Heart left ventricle (tissue), 13 donors: ENCODE results near the gene FOCAD.

ENCODE experiments used
- POLR2A ChIP-seq, 2 donors: fragments of 450-650 bp; IDR thresholded peaks; one replicate each; pipeline ENCODE4 v1.6.1; 2017; ENCODE audit warnings: antibody characterized with exemption in 2 of 2, mild to moderate bottlenecking in 2 of 2, moderate library complexity in 2 of 2
- TF ChIP-seq, protein P1 (sequence below), 12 donors: fragments of 200-600 bp; sonication (generic) in 4 of 12; IDR thresholded peaks; one replicate each; pipeline versions ENCODE4 v1.5.0 to v1.8.0; 2018 to 2022; ENCODE audit warnings: antibody characterized with exemption in 12 of 12, mild to moderate bottlenecking in 5 of 12
- donor health status: ischemic (EF 13 %, LVEDD 7.1; RV severe dilation, severe dysfunction).
- donor health status: DM: no; HTN: yes; CAD: no.
- donor health status: DM: no; HTN: no; CAD: no.
- donor health status: ischemic (EF 25% LVEDD 6.9; RV normal size, moderate dysfunction).
- donor health status: ischemic (EF 25% LVEDD 5.7; RV mildly dilated, moderate dysfunction).
- donor health status: ischemic (EF 35%, LVEDD 5.7; RV mildly dilated, moderate dysfunction).
- donor health status: nonischemic (EF 11% LVEDD 7.7; RV severe dilation, severe dysfunction).
- donor health status: DM: yes; HTN: yes; CAD: no.
- donor health status: PGD.
- donor health status: ischemic (EF 29% LVEDD 5.4; RV normal size, mild dysfunction).
- donor health status: nonischemic (EF 23%, LVEDD 6.1; RV moderate dilation, normal function).

DNA sequence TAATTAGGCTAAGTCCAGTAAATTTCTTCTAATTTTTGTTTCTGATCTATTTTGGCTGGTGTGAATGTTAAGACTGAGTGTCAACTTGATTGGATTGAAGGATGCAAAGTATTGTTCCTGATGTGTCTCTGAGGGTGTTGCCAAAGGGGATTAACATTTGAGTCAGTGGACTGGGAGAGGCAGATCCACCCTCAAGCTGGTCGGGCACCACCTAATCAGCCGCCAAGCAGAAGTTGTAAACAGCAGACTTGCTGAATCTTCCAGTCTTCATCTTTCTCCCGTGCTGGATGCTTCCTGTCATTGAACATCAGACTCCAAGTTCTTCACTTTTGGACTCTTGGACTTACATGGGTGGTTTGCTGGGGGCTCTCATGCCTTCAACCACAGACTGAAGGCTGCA is 40.4 kb upstream of the FOCAD start:
- TF ChIP-seq, protein P1, sequence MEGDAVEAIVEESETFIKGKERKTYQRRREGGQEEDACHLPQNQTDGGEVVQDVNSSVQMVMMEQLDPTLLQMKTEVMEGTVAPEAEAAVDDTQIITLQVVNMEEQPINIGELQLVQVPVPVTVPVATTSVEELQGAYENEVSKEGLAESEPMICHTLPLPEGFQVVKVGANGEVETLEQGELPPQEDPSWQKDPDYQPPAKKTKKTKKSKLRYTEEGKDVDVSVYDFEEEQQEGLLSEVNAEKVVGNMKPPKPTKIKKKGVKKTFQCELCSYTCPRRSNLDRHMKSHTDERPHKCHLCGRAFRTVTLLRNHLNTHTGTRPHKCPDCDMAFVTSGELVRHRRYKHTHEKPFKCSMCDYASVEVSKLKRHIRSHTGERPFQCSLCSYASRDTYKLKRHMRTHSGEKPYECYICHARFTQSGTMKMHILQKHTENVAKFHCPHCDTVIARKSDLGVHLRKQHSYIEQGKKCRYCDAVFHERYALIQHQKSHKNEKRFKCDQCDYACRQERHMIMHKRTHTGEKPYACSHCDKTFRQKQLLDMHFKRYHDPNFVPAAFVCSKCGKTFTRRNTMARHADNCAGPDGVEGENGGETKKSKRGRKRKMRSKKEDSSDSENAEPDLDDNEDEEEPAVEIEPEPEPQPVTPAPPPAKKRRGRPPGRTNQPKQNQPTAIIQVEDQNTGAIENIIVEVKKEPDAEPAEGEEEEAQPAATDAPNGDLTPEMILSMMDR (IDR thresholded peaks at IDR 0.05) = no peak
- TF ChIP-seq POLR2A (IDR thresholded peaks at IDR 0.05) = no peak
